Measurements from ENCODE around the gene RBM14. TPM values are rescaled to one million over a fixed set of nuclear protein-coding genes. Genes with fewer than 3 reads are reported as not detected.
"Not testable (repeated sequence)": the region's sequence is repeated elsewhere in the genome, so short reads cannot be mapped to it uniquely, and the experiment has no call there.

Gene RBM14
- total and polyA plus RNA-seq, 3 donors from 2014 or later: 85.2 to 149 (median 146) TPM

GRCh38 chr11:66638177-66639065, 22.0 kb downstream of the RBM14 start, which contains the start of gene RBM4:
Gene RBM4, plus strand, starts transcription at chr11:66638703. Its CDS starts 1,009 bp downstream, at chr11:66639712.
- TF ChIP-seq CTCF (IDR thresholded peaks at IDR 0.05): no peak
- TF ChIP-seq POLR2A (IDR thresholded peaks at IDR 0.05): peak; percentile 45
- Histone ChIP-seq H3K9me3 (no peaks in the 10 kb centered on the region), H3K27ac (peak within 1 kb of the TSS; percentile 96 to 97), H3K4me3 (peak within 1 kb of the TSS; percentile 82 to 95), H3K27me3 (no peaks in the 10 kb centered on the region), H3K36me3 (ENCODE audit: low read depth, missing control alignments) (no peaks in the 10 kb centered on the region), H3K4me1 (peaks cover 44% of the 10 kb centered on the region)
- intact Hi-C loops (cut with DNase I; ENCODE audit: low total_unique reads): loop anchor here (5.0 kb wide), 1 partner anchor 39 kb away; the partner anchor contains the start of gene RBM4B
- DNase-seq: peak; percentile 100
- 1% methylated on average over 51 to 63 of the region's 63 CpGs for WGBS, 2 donors

GRCh38 chr11:66639066-66639813, 22.8 kb downstream of the RBM14 start:
- DNase-seq: peak; percentile 58
- no peaks in the 10 kb centered on the region for H3K9me3 ChIP-seq
- 1 to 3% methylated on average over 27 of the region's 27 CpGs for WGBS, 2 donors

GRCh38 chr11:66639814-66640340, 23.4 kb downstream of the RBM14 start:
- not testable (repeated sequence) for DNase-seq; H3K9me3 ChIP-seq; H3K27me3 ChIP-seq; H3K36me3 ChIP-seq (ENCODE audit: low read depth, missing control alignments); H3K27ac ChIP-seq
- 20 to 25% methylated on average over 10 of the region's 10 CpGs for WGBS, 2 donors
- intact Hi-C loops (cut with DNase I; ENCODE audit: low total_unique reads): loop anchor here (5.0 kb wide), 1 partner anchor 37 kb away; the partner anchor contains the start of gene RBM4B
- H3K4me1 ChIP-seq: peaks cover 57% of the 10 kb centered on the region
- H3K4me3 ChIP-seq: peak overlapping the region in 1 of 2 donors; percentile 82

More at GRCh38 chr11:66639066-66639813, 22.8 kb downstream of the RBM14 start:
- intact Hi-C loops (cut with DNase I; ENCODE audit: low total_unique reads): loop anchor here (5.0 kb wide), 1 partner anchor 38 kb away; the partner anchor contains the start of gene RBM4B
- TF ChIP-seq POLR2A (IDR thresholded peaks at IDR 0.05) (no peak), CTCF (IDR thresholded peaks at IDR 0.05) (peak in 1 of 3 experiments; percentile 17)
- peak overlapping the region; percentile 96 to 97 for H3K27ac ChIP-seq
- H3K4me1 ChIP-seq: peaks cover 52% of the 10 kb centered on the region
- H3K27me3 ChIP-seq: no peaks in the 10 kb centered on the region
- H3K36me3 ChIP-seq (ENCODE audit: low read depth, missing control alignments): no peaks in the 10 kb centered on the region
- peak overlapping the region; percentile 82 to 95 for H3K4me3 ChIP-seq

- H3K27ac ChIP-seq: no peak overlapping the region
- WGBS, 2 donors: 31 to 44% methylated on average over 3 of the region's 3 CpGs
- H3K36me3 ChIP-seq (ENCODE audit: low read depth, missing control alignments): no peaks in the 10 kb centered on the region
- intact Hi-C loops (cut with DNase I; ENCODE audit: low total_unique reads): no loop called here
- DNase-seq: no peak
- no peaks in the 10 kb centered on the region for H3K9me3 ChIP-seq
- H3K4me1 ChIP-seq: peaks cover 70% of the 10 kb centered on the region
- no peaks in the 10 kb centered on the region for H3K27me3 ChIP-seq
- H3K4me3 ChIP-seq: no peak overlapping the region
- TF ChIP-seq CTCF (IDR thresholded peaks at IDR 0.05) (no peak), POLR2A (IDR thresholded peaks at IDR 0.05) (no peak)
Observed at GRCh38 chr11:66641834-66642233, 25.4 kb downstream of the RBM14 start.

Measured in testis (tissue), 3 donors.